Breast epithelium (tissue), 3 donors: ENCODE measurements around the gene ETFBKMT.
"Not testable (repeated sequence)": the region's sequence is repeated elsewhere in the genome, so short reads cannot be mapped to it uniquely, and the experiment has no call there.

Experiments used
- CTCF ChIP-seq, 3 donors: fragments of 450-650 bp; IDR thresholded peaks; one replicate each; pipeline ENCODE4 v1.5.1; 2016 to 2017; ENCODE audit warnings: antibody characterized with exemption in 3 of 3, mild to moderate bottlenecking in 3 of 3, moderate library complexity in 3 of 3
- POLR2A ChIP-seq: fragments of 450-650 bp; IDR thresholded peaks from one replicate; pipeline ENCODE4 v1.6.1; 2016; ENCODE audit warnings: antibody characterized with exemption, mild to moderate bottlenecking, moderate library complexity
- POLR2AphosphoS5 ChIP-seq, 3 donors: sonication (generic); formaldehyde crosslinking; IDR thresholded peaks; one replicate each; pipeline ENCODE4 v1.6.1; 2017; ENCODE audit warnings: antibody characterized with exemption in 3 of 3

GRCh38 chr12:31669582-31669981, 10.1 kb downstream of the ETFBKMT start:
- not testable (repeated sequence) for TF ChIP-seq CTCF (IDR thresholded peaks at IDR 0.05); POLR2A; POLR2AphosphoS5 (IDR thresholded peaks at IDR 0.05)
